Mononuclear cell (primary cell): ENCODE results near the gene CAMP. TPM values are rescaled to one million over a fixed set of nuclear protein-coding genes. Genes with fewer than 3 reads are reported as not detected.
"Not testable (repeated sequence)": the region's sequence is repeated elsewhere in the genome, so short reads cannot be mapped to it uniquely, and the experiment has no call there.

Experiments used
- H3K27me3 ChIP-seq: 2 replicates; pipeline ENCODE4 v1.6.0; 2011; ENCODE audit warnings: low read length, control low read depth; ENCODE audit not compliant: insufficient read depth
- H3K4me1 ChIP-seq: 2 replicates; pipeline ENCODE4 v1.5.1; 2011; ENCODE audit warnings: mild to moderate bottlenecking, low read length, control low read depth; ENCODE audit not compliant: insufficient read depth
- H3K4me3 ChIP-seq: 2 replicates; pipeline ENCODE4 v1.5.1; 2011; ENCODE audit warnings: mild to moderate bottlenecking, low read length, moderate library complexity
- H3K9me3 ChIP-seq: 2 replicates; pipeline ENCODE4 v1.5.1; 2011; ENCODE audit warnings: low read depth, mild to moderate bottlenecking, control low read depth, low read length
- total RNA-seq: library from RNA; depleted of rRNA; stranded (reverse); fragments of >200 nt; gene quantifications from one replicate; pipeline ENCODE4 v1.2.3, GENCODE V29; 2012

The CAMP gene
- total RNA-seq, 1 donor: not detected

GRCh38 chr3:48196611-48197010, 26.7 kb upstream of the CAMP start:
- no peak overlapping the region for H3K4me3 ChIP-seq

GRCh38 chr3:48199117-48199516, 24.2 kb upstream of the CAMP start:
- H3K9me3 ChIP-seq: no peaks in the 10 kb centered on the region
- H3K4me1 ChIP-seq: peaks cover 16% of the 10 kb centered on the region
- H3K4me3 ChIP-seq: no peak overlapping the region
- no peaks in the 10 kb centered on the region for H3K27me3 ChIP-seq

More at GRCh38 chr3:48196611-48197010, 26.7 kb upstream of the CAMP start:
- no peaks in the 10 kb centered on the region for H3K9me3 ChIP-seq
- H3K27me3 ChIP-seq: no peaks in the 10 kb centered on the region
- peaks cover 16% of the 10 kb centered on the region for H3K4me1 ChIP-seq

GRCh38 chr3:48202632-48203031, 20.7 kb upstream of the CAMP start:
- Histone ChIP-seq H3K4me3 (no peak overlapping the region), H3K4me1 (no peaks in the 10 kb centered on the region), H3K9me3 (no peaks in the 10 kb centered on the region), H3K27me3 (no peaks in the 10 kb centered on the region)

GRCh38 chr3:48208076-48208475, 15.2 kb upstream of the CAMP start:
- Histone ChIP-seq H3K4me3 (no peak overlapping the region), H3K27me3 (no peaks in the 10 kb centered on the region), H3K4me1 (no peaks in the 10 kb centered on the region), H3K9me3 (no peaks in the 10 kb centered on the region)

- no peak overlapping the region for H3K4me3 ChIP-seq
- H3K27me3 ChIP-seq: no peaks in the 10 kb centered on the region
- no peaks in the 10 kb centered on the region for H3K9me3 ChIP-seq
- H3K4me1 ChIP-seq: no peaks in the 10 kb centered on the region
Observed at GRCh38 chr3:48209445-48209844, 13.8 kb upstream of the CAMP start.

- not testable (repeated sequence) for H3K4me1 ChIP-seq, H3K27me3 ChIP-seq
Observed at GRCh38 chr3:48210534-48210933, 12.8 kb upstream of the CAMP start.

GRCh38 chr3:48211776-48212175, 11.5 kb upstream of the CAMP start:
- not testable (repeated sequence) for H3K27me3 ChIP-seq, H3K9me3 ChIP-seq, H3K4me3 ChIP-seq, H3K4me1 ChIP-seq

More at GRCh38 chr3:48210534-48210933, 12.8 kb upstream of the CAMP start:
- H3K4me3 ChIP-seq, H3K9me3 ChIP-seq: not testable (repeated sequence)

GRCh38 chr3:48214225-48214624, 9.1 kb upstream of the CAMP start:
- no peaks in the 10 kb centered on the region for H3K9me3 ChIP-seq
- no peaks in the 10 kb centered on the region for H3K27me3 ChIP-seq
- peaks cover 24% of the 10 kb centered on the region for H3K4me1 ChIP-seq

GRCh38 chr3:48215019-48215418, 8.3 kb upstream of the CAMP start:
- H3K4me1 ChIP-seq: peaks cover 24% of the 10 kb centered on the region
- H3K9me3 ChIP-seq: no peaks in the 10 kb centered on the region
- no peaks in the 10 kb centered on the region for H3K27me3 ChIP-seq
- no peak overlapping the region for H3K4me3 ChIP-seq

More at GRCh38 chr3:48214225-48214624, 9.1 kb upstream of the CAMP start:
- no peak overlapping the region for H3K4me3 ChIP-seq

GRCh38 chr3:48215466-48215865, 7.8 kb upstream of the CAMP start:
- no peaks in the 10 kb centered on the region for H3K9me3 ChIP-seq
- H3K4me1 ChIP-seq: peaks cover 24% of the 10 kb centered on the region
- no peaks in the 10 kb centered on the region for H3K27me3 ChIP-seq
- no peak overlapping the region for H3K4me3 ChIP-seq

GRCh38 chr3:48215876-48216275, 7.4 kb upstream of the CAMP start:
- peaks cover 28% of the 10 kb centered on the region for H3K4me1 ChIP-seq
- H3K9me3 ChIP-seq: no peaks in the 10 kb centered on the region
- no peaks in the 10 kb centered on the region for H3K27me3 ChIP-seq
- H3K4me3 ChIP-seq: no peak overlapping the region

GRCh38 chr3:48217449-48217848, 5.8 kb upstream of the CAMP start:
- H3K4me1 ChIP-seq: peaks cover 43% of the 10 kb centered on the region
- H3K27me3 ChIP-seq: no peaks in the 10 kb centered on the region
- H3K9me3 ChIP-seq: no peaks in the 10 kb centered on the region
- H3K4me3 ChIP-seq: no peak overlapping the region

GRCh38 chr3:48218537-48218936, 4.8 kb upstream of the CAMP start:
- Histone ChIP-seq H3K4me3 (no peak overlapping the region), H3K27me3 (no peaks in the 10 kb centered on the region), H3K9me3 (no peaks in the 10 kb centered on the region), H3K4me1 (peaks cover 54% of the 10 kb centered on the region)

- peaks cover 64% of the 10 kb centered on the region for H3K4me1 ChIP-seq
- H3K27me3 ChIP-seq: no peaks in the 10 kb centered on the region
- H3K4me3 ChIP-seq: no peak overlapping the region
Observed at GRCh38 chr3:48219543-48219942, 3.8 kb upstream of the CAMP start.

GRCh38 chr3:48220746-48221145, 2.5 kb upstream of the CAMP start:
- Histone ChIP-seq H3K4me3 (no peak overlapping the region), H3K4me1 (peaks cover 70% of the 10 kb centered on the region), H3K27me3 (no peaks in the 10 kb centered on the region), H3K9me3 (no peaks in the 10 kb centered on the region)

More at GRCh38 chr3:48219543-48219942, 3.8 kb upstream of the CAMP start:
- H3K9me3 ChIP-seq: no peaks in the 10 kb centered on the region

- Histone ChIP-seq H3K4me3 (no peak overlapping the region), H3K9me3 (no peaks in the 10 kb centered on the region), H3K27me3 (no peaks in the 10 kb centered on the region), H3K4me1 (peaks cover 68% of the 10 kb centered on the region)
Observed at GRCh38 chr3:48225587-48225986, 2.3 kb downstream of the CAMP start.
